CD14-positive monocyte (primary cell): ENCODE data around the gene IL33. TPM values are rescaled to one million over a fixed set of nuclear protein-coding genes. Genes with fewer than 3 reads are reported as not detected.

Experiments used
- DNase-seq, 3 donors: peaks; one replicate each; pipeline ENCODE4 v3.0.0-alpha.2; 2011 to 2022
- H2AFZ ChIP-seq: 2 replicates; pipeline ENCODE4 v1.6.0; 2012; ENCODE audit warnings: mild to moderate bottlenecking, low read depth, low read length, inconsistent platforms; ENCODE audit not compliant: insufficient read depth, poor library complexity, severe bottlenecking
- H3K27ac ChIP-seq, 2 donors: 1 replicate in 1 of 2; 2 replicates in 1 of 2; pipeline ENCODE4 v1.5.1; 2012 to 2013; ENCODE audit warnings: low read length in 2 of 2, control low read depth in 1 of 2, inconsistent platforms in 1 of 2, low read depth in 1 of 2, mild to moderate bottlenecking in 1 of 2
- H3K27me3 ChIP-seq, 2 donors: one replicate each; pipeline versions ENCODE4 v1.6.0 to v1.6.1; 2011 to 2013; ENCODE audit warnings: low read length in 2 of 2; ENCODE audit not compliant: control insufficient read depth in 2 of 2, insufficient read depth in 2 of 2
- H3K36me3 ChIP-seq, 2 donors: replicated peaks in 1 of 2; 1 replicate in 1 of 2; 2 replicates in 1 of 2; pipeline versions ENCODE4 v1.5.1 to v1.6.1; 2012 to 2013; ENCODE audit warnings: low read length in 2 of 2, control low read depth in 1 of 2, inconsistent platforms in 1 of 2, mild to moderate bottlenecking in 1 of 2; ENCODE audit not compliant: insufficient read depth in 2 of 2, control insufficient read depth in 1 of 2
- H3K4me1 ChIP-seq, 2 donors: 1 replicate in 1 of 2; 2 replicates in 1 of 2; pipeline versions ENCODE4 v1.5.1 to v1.6.1; 2012 to 2013; ENCODE audit warnings: low read length in 2 of 2, control low read depth in 1 of 2, inconsistent platforms in 1 of 2, mild to moderate bottlenecking in 1 of 2, moderate library complexity in 1 of 2; ENCODE audit not compliant: insufficient read depth in 2 of 2, control insufficient read depth in 1 of 2
- H3K4me2 ChIP-seq: replicated peaks from 2 replicates; pipeline ENCODE3; 2012; ENCODE audit warnings: low read length, moderate library complexity, mild to moderate bottlenecking; ENCODE audit not compliant: poor library complexity, severe bottlenecking; ENCODE audit errors: extremely low read depth
- H3K4me3 ChIP-seq, 3 experiments: fragments of 200-600 bp in 1 of 3; sonication (generic) in 1 of 3; replicated peaks in 1 of 3; 1 replicate in 2 of 3; 2 replicates in 1 of 3; pipeline ENCODE4 v1.5.1; 2011 to 2013; ENCODE audit warnings: low read length in 3 of 3, mild to moderate bottlenecking in 3 of 3, control low read depth in 2 of 3, low read depth in 2 of 3, inconsistent platforms in 1 of 3, moderate library complexity in 1 of 3
- H3K79me2 ChIP-seq: 2 replicates; pipeline ENCODE4 v1.6.0; 2012; ENCODE audit warnings: mild to moderate bottlenecking, control low read depth, inconsistent platforms, low read length, moderate library complexity; ENCODE audit not compliant: insufficient read depth
- H3K9ac ChIP-seq: 2 replicates; pipeline ENCODE4 v1.6.0; 2017; ENCODE audit warnings: low read length, mild to moderate bottlenecking; ENCODE audit not compliant: insufficient read depth, poor library complexity, severe bottlenecking
- H3K9me3 ChIP-seq, 2 donors: replicated peaks in 1 of 2; 1 replicate in 1 of 2; 2 replicates in 1 of 2; pipeline versions ENCODE4 v1.5.1 to v1.6.1; 2012 to 2013; ENCODE audit warnings: low read length in 2 of 2, control low read depth in 1 of 2; ENCODE audit not compliant: control insufficient read depth in 1 of 2, insufficient read depth in 1 of 2
- H4K20me1 ChIP-seq: 2 replicates; pipeline ENCODE4 v1.6.0; 2012; ENCODE audit warnings: mild to moderate bottlenecking, low read length, control low read depth, moderate library complexity; ENCODE audit not compliant: insufficient read depth
- H3K27ac Mint-ChIP-seq, 7 donors: one replicate each; pipeline ENCODE4 v1.8.0; 2020; ENCODE audit warnings: mild to moderate bottlenecking in 7 of 7, mixed read lengths in 7 of 7, moderate library complexity in 6 of 7, inconsistent platforms in 2 of 7
- H3K27me3 Mint-ChIP-seq, 3 donors: one replicate each; pipeline ENCODE4 v1.8.0; 2021 to 2022; ENCODE audit warnings: low read depth in 3 of 3, mild to moderate bottlenecking in 3 of 3, mixed read lengths in 3 of 3, moderate library complexity in 3 of 3, inconsistent platforms in 1 of 3
- H3K36me3 Mint-ChIP-seq, 2 donors: one replicate each; pipeline ENCODE4 v1.8.0; 2020; ENCODE audit warnings: mixed read lengths in 2 of 2, inconsistent platforms in 1 of 2, mild to moderate bottlenecking in 1 of 2
- H3K4me1 Mint-ChIP-seq: one replicate; pipeline ENCODE4 v1.8.0; 2020; ENCODE audit warnings: mild to moderate bottlenecking, mixed read lengths
- H3K4me3 Mint-ChIP-seq, 2 donors: one replicate each; pipeline ENCODE4 v1.8.0; 2020; ENCODE audit warnings: mild to moderate bottlenecking in 2 of 2, mixed read lengths in 2 of 2, moderate library complexity in 1 of 2
- H3K9me3 Mint-ChIP-seq, 7 donors: one replicate each; pipeline ENCODE4 v1.8.0; 2020 to 2022; ENCODE audit warnings: mixed read lengths in 7 of 7, mild to moderate bottlenecking in 6 of 7, moderate library complexity in 6 of 7, inconsistent platforms in 2 of 7
- CTCF ChIP-seq: fragments of 200-600 bp; IDR thresholded peaks from one replicate; pipeline ENCODE4 v1.8.0; 2022; ENCODE audit warnings: antibody characterized with exemption, mild to moderate bottlenecking
- WGBS: methylation state at CpG from one replicate; pipeline ENCODE4 v1.1.5; 2013; ENCODE audit warnings: missing lambda C conversion rate; ENCODE audit not compliant: insufficient coverage; 5-methylcytosine and 5-hydroxymethylcytosine counted together
- intact Hi-C, 2 donors: fragments of 100-400 bp; cut with micrococcal nuclease; formaldehyde crosslinking; loops; one replicate each; pipeline versions ENCODE4 v1.15.0 to v1.15.1; 2023
- polyA plus RNA-seq, 3 donors: library from polyadenylated mRNA; depleted of rRNA in 1 of 3; unstranded in 2 of 3; stranded (reverse) in 1 of 3; fragments of 300-500 nt in 2 of 3; fragments of >200 nt in 1 of 3; fragmentation: Illumina TruSeq in 2 of 3; gene quantifications; 1 replicate in 2 of 3; 2 replicates in 1 of 3; pipeline ENCODE4 v1.2.3, GENCODE V29; 2012 to 2021

The IL33 gene
- polyA plus RNA-seq, 3 donors: not detected

GRCh38 chr9:6271508-6272228 lies 56.1 kb downstream of the IL33 start:
- Mint-ChIP-seq H3K4me1 (no peaks in the 10 kb centered on the region), H3K9me3 (peaks cover 0 to 3% (median 0%) of the 10 kb centered on the region in 7 donors), H3K36me3 (no peaks in the 10 kb centered on the region), H3K4me3 (no peak overlapping the region), H3K27ac (no peak overlapping the region), H3K27me3 (peaks cover under 1 to 7% (median 5%) of the 10 kb centered on the region in 3 donors)
- Histone ChIP-seq H3K27me3 (no peaks in the 10 kb centered on the region), H3K36me3 (no peaks in the 10 kb centered on the region), H3K4me1 (no peaks in the 10 kb centered on the region), H2AFZ (no peak overlapping the region), H4K20me1 (no peaks in the 10 kb centered on the region), H3K9ac (no peak overlapping the region), H3K27ac (no peak overlapping the region), H3K9me3 (no peaks in the 10 kb centered on the region), H3K4me2 (no peak overlapping the region), H3K4me3 (no peak overlapping the region), H3K79me2 (no peaks in the 10 kb centered on the region)
- no CpG with 5 or more reads among the region's 3 CpGs for WGBS
- intact Hi-C loops: no loop called here
- TF ChIP-seq CTCF: no peak
- no peak for DNase-seq

- no peaks in the 10 kb centered on the region for H3K9me3 ChIP-seq
- TF ChIP-seq CTCF: no peak
- no peak for DNase-seq
- H3K27ac ChIP-seq: no peak overlapping the region
- H3K27me3 ChIP-seq: no peaks in the 10 kb centered on the region
- Mint-ChIP-seq H3K9me3 (peaks cover 0 to 3% (median 0%) of the 10 kb centered on the region in 7 donors), H3K4me3 (no peak overlapping the region), H3K36me3 (no peaks in the 10 kb centered on the region), H3K27me3 (peaks cover 0 to 5% (median 5%) of the 10 kb centered on the region in 3 donors), H3K27ac (no peak overlapping the region), H3K4me1 (no peaks in the 10 kb centered on the region)
- H3K36me3 ChIP-seq: no peaks in the 10 kb centered on the region
- H4K20me1 ChIP-seq: no peaks in the 10 kb centered on the region
- H3K4me2 ChIP-seq: no peak overlapping the region
- H3K4me1 ChIP-seq: no peaks in the 10 kb centered on the region
- intact Hi-C loops: no loop called here
- no peak overlapping the region for H3K9ac ChIP-seq
- no peaks in the 10 kb centered on the region for H3K79me2 ChIP-seq
- no peak overlapping the region for H3K4me3 ChIP-seq
- no peak overlapping the region for H2AFZ ChIP-seq
These were observed 56.6 kb downstream of the IL33 start for GRCh38 chr9:6272229-6272598.
